Measurements from ENCODE around the gene FCRLA. TPM values are rescaled to one million over a fixed set of nuclear protein-coding genes. Genes with fewer than 3 reads are reported as not detected.
"Not testable (repeated sequence)": the region's sequence is repeated elsewhere in the genome, so short reads cannot be mapped to it uniquely, and the experiment has no call there.

Gene FCRLA
- total and polyA plus RNA-seq, 2 donors (not counting 1 experiment from before 2014, with no cell fraction given): 140 to 248 TPM

- 97% methylated on average over 6 of the region's 8 CpGs for WGBS (ENCODE audit: insufficient coverage)
- CTCF ChIA-PET: interaction anchor here (1.2 to 2.0 kb wide), 2 partner anchors 14 to 16 kb away, joined by 4 to 5 read pairs; no protein-coding TSS in a partner anchor
- Histone ChIP-seq H2AFZ (ENCODE audit: insufficient read depth, low read depth, low read length, poor library complexity, severe bottlenecking) (no peak overlapping the region), H4K20me1 (ENCODE audit: control insufficient read depth, insufficient read depth, low read length, poor library complexity, severe bottlenecking) (no peaks in the 10 kb centered on the region), H3K4me3 (ENCODE audit: control extremely low read depth in 1 of 5, extremely low read depth in 1 of 5, insufficient read depth in 1 of 5, low read depth in 2 of 5, low read length in 4 of 5) (no peak overlapping the region), H3K9me3 (ENCODE audit: control extremely low read depth in 1 of 3, control insufficient read depth in 2 of 3, insufficient read depth in 1 of 3, low read length in 2 of 3) (no peaks in the 10 kb centered on the region), H3K27ac (ENCODE audit: low read length in 2 of 2) (no peak overlapping the region), H3K9ac (ENCODE audit: low read length) (no peak overlapping the region), H3K79me2 (ENCODE audit: control insufficient read depth, insufficient read depth, low read length) (no peaks in the 10 kb centered on the region), H3K36me3 (replicated peaks in 1 of 2; ENCODE audit: control extremely low read depth in 1 of 2, control insufficient read depth in 1 of 2, extremely low read depth in 1 of 2, insufficient read depth in 2 of 2, low read length in 1 of 2) (no peaks in the 10 kb centered on the region), H3K4me2 (replicated peaks; ENCODE audit: low read depth, low read length, poor library complexity, severe bottlenecking) (no peak overlapping the region), H3K4me1 (ENCODE audit: control insufficient read depth in 2 of 2, insufficient read depth in 2 of 2, low read length in 2 of 2) (peaks cover 42 to 50% of the 10 kb centered on the region in 2 donors), H3K27me3 (replicated peaks in 1 of 4; ENCODE audit: control extremely low read depth in 1 of 4, control insufficient read depth in 3 of 4, insufficient read depth in 4 of 4, low read length in 3 of 4) (peaks cover 0 to 7% (median 0%) of the 10 kb centered on the region in 4 experiments)
- Mint-ChIP-seq H3K27ac (peak overlapping the region; percentile 71), H3K4me3 (no peak overlapping the region), H3K4me1 (peaks cover 60% of the 10 kb centered on the region), H3K9me3 (ENCODE audit: insufficient read depth) (no peaks in the 10 kb centered on the region), H3K27me3 (no peaks in the 10 kb centered on the region)
- no peak for ATAC-seq (ENCODE audit: low read depth)
- no peak for TF ChIP-seq EZH2 (IDR thresholded peaks at IDR 0.05; ENCODE audit: borderline replicate concordance, insufficient read depth, low read depth, low read length, poor library complexity, severe bottlenecking)
- TF ChIP-seq CTCF (IDR thresholded peaks at IDR 0.05): no peak
- DNase-seq: no peak
- POLR2A ChIA-PET: interaction anchor here (0.6 to 2.1 kb wide), 3 partner anchors 15 to 37 kb away, joined by 3 to 10 read pairs (median 3); partner anchors contain the start of gene FCRLA
- intact Hi-C loops (cut with micrococcal nuclease): no loop called here
Measured at GRCh38 chr1:161723459-161724141, 16.6 kb downstream of the FCRLA start.

GRCh38 chr1:161725258-161725907, 18.4 kb downstream of the FCRLA start:
- H3K36me3 ChIP-seq (replicated peaks in 1 of 2; ENCODE audit: control extremely low read depth in 1 of 2, control insufficient read depth in 1 of 2, extremely low read depth in 1 of 2, insufficient read depth in 2 of 2, low read length in 1 of 2); H3K9me3 Mint-ChIP-seq (ENCODE audit: insufficient read depth); H4K20me1 ChIP-seq (ENCODE audit: control insufficient read depth, insufficient read depth, low read length, poor library complexity, severe bottlenecking); H3K27me3 Mint-ChIP-seq; H3K27me3 ChIP-seq (replicated peaks in 1 of 4; ENCODE audit: control extremely low read depth in 1 of 4, control insufficient read depth in 3 of 4, insufficient read depth in 4 of 4, low read length in 3 of 4); H3K79me2 ChIP-seq (ENCODE audit: control insufficient read depth, insufficient read depth, low read length); H3K9me3 ChIP-seq (ENCODE audit: control extremely low read depth in 1 of 3, control insufficient read depth in 2 of 3, insufficient read depth in 1 of 3, low read length in 2 of 3); DNase-seq; ATAC-seq (ENCODE audit: low read depth): not testable (repeated sequence)
- ChIA-PET POLR2A (interaction anchor here (0.5 to 4.1 kb wide), 9 partner anchors 9 to 1014 kb away, joined by 3 to 82 read pairs (median 6); partner anchors contain the start of genes CD48, DUSP12 and FCRLA), CTCF (interaction anchor here (1.1 to 8.6 kb wide), 6 partner anchors 9 to 229 kb away, joined by 3 to 142 read pairs (median 10); partner anchors contain the start of gene FCRLA)
- peak overlapping the region; percentile 93 for H2AFZ ChIP-seq (ENCODE audit: insufficient read depth, low read depth, low read length, poor library complexity, severe bottlenecking)
- peak overlapping the region; percentile 11 to 62 for H3K27ac ChIP-seq (ENCODE audit: low read length in 2 of 2)
- intact Hi-C loops (cut with micrococcal nuclease): loop anchor here (5.0 kb wide), 1 partner anchor 43 kb away; no protein-coding TSS in a partner anchor
- H3K4me3 ChIP-seq (ENCODE audit: control extremely low read depth in 1 of 5, extremely low read depth in 1 of 5, insufficient read depth in 1 of 5, low read depth in 2 of 5, low read length in 4 of 5): peak overlapping the region; percentile 64 to 88 (median 85)
- H3K27ac Mint-ChIP-seq: peak overlapping the region; percentile 97
- peak overlapping the region; percentile 83 for H3K9ac ChIP-seq (ENCODE audit: low read length)
- H3K4me1 ChIP-seq (ENCODE audit: control insufficient read depth in 2 of 2, insufficient read depth in 2 of 2, low read length in 2 of 2): peaks cover 25 to 36% of the 10 kb centered on the region in 2 donors
- 56% methylated on average over 21 of the region's 22 CpGs for WGBS (ENCODE audit: insufficient coverage)
- H3K4me1 Mint-ChIP-seq: peaks cover 59% of the 10 kb centered on the region
- H3K4me3 Mint-ChIP-seq: peak overlapping the region; percentile 100
- H3K4me2 ChIP-seq (replicated peaks; ENCODE audit: low read depth, low read length, poor library complexity, severe bottlenecking): peak overlapping the region; percentile 97
